HEK293 (cell line): ENCODE measurements around the gene BBIP1.

Source experiments
- CTCF ChIP-seq: fragments of 450-650 bp; formaldehyde crosslinking; IDR thresholded peaks from 2 replicates; pipeline ENCODE4 v1.5.1; 2016; ENCODE audit warnings: missing biosample characterization, missing genetic modification characterization
- HOXC10 ChIP-seq: sonication (generic); formaldehyde crosslinking; IDR thresholded peaks from 2 replicates; pipeline ENCODE4 v1.8.1; 2023; ENCODE audit warnings: mild to moderate bottlenecking, missing genetic modification reagents
- PRDM1 ChIP-seq: fragments of 450-650 bp; formaldehyde crosslinking; IDR thresholded peaks from 2 replicates; pipeline ENCODE4; 2016; ENCODE audit warnings: missing biosample characterization, missing genetic modification characterization
- ZBTB10 ChIP-seq: fragments of 450-650 bp; formaldehyde crosslinking; IDR thresholded peaks from 2 replicates; pipeline ENCODE4 v1.5.1; 2016; ENCODE audit warnings: missing biosample characterization, missing genetic modification characterization
- ZNF24 ChIP-seq: fragments of 450-650 bp; formaldehyde crosslinking; IDR thresholded peaks from 2 replicates; pipeline ENCODE4 v1.5.1; 2016; ENCODE audit warnings: missing biosample characterization, missing genetic modification characterization
- ZNF274 ChIP-seq, 2 experiments: fragments of 200-500 bp in 1 of 2; fragments of 450-650 bp in 1 of 2; sonication (Bioruptor generic) in 1 of 2; formaldehyde crosslinking in 1 of 2; IDR thresholded peaks; 2 replicates each; pipeline versions ENCODE4 v1.5.1 to v1.6.1; 2014 to 2016; ENCODE audit warnings: borderline replicate concordance in 1 of 2, inconsistent platforms in 1 of 2, low read length in 1 of 2, missing biosample characterization in 1 of 2, missing genetic modification characterization in 1 of 2
- ZNF335 ChIP-seq: fragments of 450-650 bp; formaldehyde crosslinking; conservative IDR thresholded peaks from 2 replicates; pipeline ENCODE4 v1.5.1; 2016; ENCODE audit warnings: missing biosample characterization, missing genetic modification characterization
- ZNF585B ChIP-seq: fragments of 450-650 bp; formaldehyde crosslinking; IDR thresholded peaks from 2 replicates; pipeline ENCODE4 v1.5.1; 2016; ENCODE audit warnings: missing biosample characterization, missing genetic modification characterization
- ZNF629 ChIP-seq: fragments of 450-650 bp; formaldehyde crosslinking; IDR thresholded peaks from 2 replicates; pipeline ENCODE4 v1.5.1; 2017; ENCODE audit warnings: missing biosample characterization, missing genetic modification characterization
- ZNF843 ChIP-seq: fragments of 450-650 bp; formaldehyde crosslinking; IDR thresholded peaks from 2 replicates; pipeline ENCODE4 v1.5.1; 2016; ENCODE audit warnings: missing biosample characterization, missing genetic modification characterization
- ZSCAN5A ChIP-seq: fragments of 450-650 bp; formaldehyde crosslinking; IDR thresholded peaks from 2 replicates; pipeline ENCODE4 v1.5.1; 2016; ENCODE audit warnings: missing biosample characterization, missing genetic modification characterization

- TF ChIP-seq HOXC10 (CRISPR knock-in tag) (no peak), CTCF (tag by site-specific recombination) (no peak), ZNF843 (no peak), ZSCAN5A (tag by site-specific recombination) (no peak), ZNF629 (tag by site-specific recombination) (no peak), ZNF274 (IDR thresholded peaks at IDR 0.05; ENCODE audit: low read length) (no peak), ZNF274 (tag by site-specific recombination; IDR thresholded peaks at IDR 0.05; ENCODE audit: borderline replicate concordance) (no peak), PRDM1 (no peak), ZBTB10 (tag by site-specific recombination) (no peak), ZNF24 (no peak), ZNF335 (tag by site-specific recombination) (no peak), ZNF585B (no peak)
Observed at GRCh38 chr10:110864662-110865140, 54.3 kb downstream of the BBIP1 start.
